HG02970 (cell line): Measurements from ENCODE around the gene ZNF417.
"Not testable (repeated sequence)": the region's sequence is repeated elsewhere in the genome, so short reads cannot be mapped to it uniquely, and the experiment has no call there.

Experiments
- ATAC-seq: cut with Tn5 transposase; IDR thresholded peaks from one replicate; pipeline ENCODE4 v1.9.1; 2021; ENCODE audit warnings: mild to moderate bottlenecking, moderate library complexity, moderate number of reproducible peaks; ENCODE audit not compliant: unreplicated experiment, low FRiP score

Gene ZNF417

DNA sequence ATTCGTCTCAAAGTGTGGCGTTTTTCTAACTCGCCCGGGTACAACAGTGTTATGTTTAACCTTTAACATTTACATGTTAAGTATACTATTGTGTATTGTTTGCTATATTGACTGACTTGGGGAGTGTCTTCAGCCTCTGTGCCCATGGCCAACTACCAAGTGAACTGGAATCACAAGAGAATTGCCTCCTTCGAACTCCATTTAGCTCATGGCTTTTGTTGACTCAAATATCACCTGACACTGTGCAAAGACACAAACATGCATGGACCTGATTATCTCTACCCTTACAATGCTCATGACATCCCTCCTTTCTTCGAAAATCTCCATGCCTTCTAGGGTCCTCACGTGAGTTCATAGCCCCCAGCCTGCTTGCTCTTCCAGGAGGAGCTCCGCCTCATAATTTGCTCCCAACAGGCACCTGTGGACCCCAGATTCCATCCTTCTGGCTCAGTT is 28.3 kb downstream of the ZNF417 start:
- ATAC-seq, result no peak

DNA sequence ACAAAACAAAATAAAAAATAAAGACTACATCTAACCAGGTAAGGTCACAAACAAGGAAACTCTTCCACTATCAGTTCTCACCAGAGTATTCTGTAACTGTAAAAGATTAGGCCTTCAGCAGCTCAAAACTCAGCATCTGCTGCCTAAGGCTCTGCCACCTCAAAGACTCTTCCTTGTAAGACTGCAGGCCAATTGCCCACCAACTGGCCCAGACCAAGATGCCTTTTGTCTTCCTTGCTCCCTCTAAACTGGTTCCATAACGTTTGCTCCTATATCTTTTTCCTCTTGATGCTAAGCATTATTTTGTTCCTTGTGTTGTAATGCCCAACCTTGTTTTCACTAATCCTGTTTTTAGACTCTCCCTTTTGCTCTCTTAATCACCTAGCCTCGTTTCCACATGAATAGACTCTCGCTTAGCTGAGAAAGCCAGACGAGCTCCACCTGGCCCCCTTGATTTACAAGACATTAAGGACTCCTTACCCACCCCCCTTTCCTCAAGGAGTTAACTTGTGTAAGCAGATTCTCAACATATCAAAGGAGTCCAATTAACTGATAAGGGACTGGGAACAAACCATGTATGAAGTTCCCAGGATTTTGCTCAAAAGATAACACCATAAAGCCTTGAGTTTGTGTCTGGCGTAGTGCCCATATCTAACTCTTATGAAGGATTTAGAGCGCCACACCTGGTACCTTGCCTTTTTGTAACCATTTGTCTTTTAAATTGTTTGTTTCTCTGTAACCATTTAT is 29.0 kb downstream of the ZNF417 start:
- no peak for ATAC-seq

DNA sequence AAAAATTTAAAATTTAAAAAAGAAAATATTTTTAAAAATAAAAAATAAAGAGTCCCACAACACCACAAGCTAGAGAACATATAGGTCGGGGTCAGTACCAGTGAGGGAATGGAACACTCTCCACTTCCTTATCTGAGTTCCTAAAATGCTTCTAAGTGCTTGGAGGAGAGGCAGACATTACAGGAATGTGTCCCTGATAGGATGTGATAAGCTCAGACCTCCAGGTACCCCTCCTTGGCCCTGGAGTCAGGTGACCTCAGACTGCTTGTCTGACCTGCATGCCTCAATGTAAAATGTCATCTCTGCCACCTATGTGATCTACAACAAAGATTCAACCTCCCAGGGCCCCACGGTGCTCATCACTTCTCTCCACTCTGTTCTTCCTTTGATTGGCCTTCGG is 30.3 kb downstream of the ZNF417 start:
- ATAC-seq, result no peak

DNA sequence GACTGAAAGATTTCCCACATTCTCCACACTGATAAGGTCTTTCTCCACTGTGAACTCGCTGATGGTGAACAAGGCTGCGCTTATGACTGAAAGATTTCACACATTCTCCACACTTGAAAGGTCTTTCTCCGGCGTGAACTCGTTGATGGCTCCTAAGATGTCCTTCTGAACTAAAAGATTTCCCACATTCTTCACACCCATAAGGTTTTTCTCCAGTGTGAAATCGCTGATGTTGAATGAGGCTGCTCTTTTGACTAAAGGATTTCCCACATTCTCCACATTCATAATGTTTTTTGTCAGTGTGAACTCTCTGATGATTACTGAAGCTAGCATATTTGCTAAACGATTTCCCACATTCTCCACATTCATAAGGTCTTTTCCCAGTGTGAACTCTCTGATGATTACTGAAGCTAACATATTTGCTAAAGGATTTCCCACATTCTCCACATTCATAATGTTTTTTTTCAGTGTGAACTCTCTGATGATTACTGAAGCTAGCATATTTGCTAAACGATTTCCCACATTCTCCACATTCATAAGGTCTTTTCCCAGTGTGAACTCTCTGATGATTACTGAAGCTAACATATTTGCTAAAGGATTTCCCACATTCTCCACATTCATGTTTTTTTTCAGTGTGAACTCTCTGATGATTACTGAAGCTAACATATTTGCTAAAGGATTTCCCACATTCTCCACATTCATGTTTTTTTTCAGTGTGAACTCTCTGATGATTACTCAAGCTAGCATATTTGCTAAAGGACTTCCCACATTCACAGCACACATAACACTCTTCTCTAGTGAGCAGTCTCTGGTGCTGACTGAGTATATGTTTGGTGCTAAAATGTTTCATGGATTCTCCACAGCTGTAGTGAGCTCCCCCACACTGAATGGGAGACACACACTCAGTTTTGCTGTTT is 42.3 kb downstream of the ZNF417 start:
- not testable (repeated sequence) for ATAC-seq

DNA sequence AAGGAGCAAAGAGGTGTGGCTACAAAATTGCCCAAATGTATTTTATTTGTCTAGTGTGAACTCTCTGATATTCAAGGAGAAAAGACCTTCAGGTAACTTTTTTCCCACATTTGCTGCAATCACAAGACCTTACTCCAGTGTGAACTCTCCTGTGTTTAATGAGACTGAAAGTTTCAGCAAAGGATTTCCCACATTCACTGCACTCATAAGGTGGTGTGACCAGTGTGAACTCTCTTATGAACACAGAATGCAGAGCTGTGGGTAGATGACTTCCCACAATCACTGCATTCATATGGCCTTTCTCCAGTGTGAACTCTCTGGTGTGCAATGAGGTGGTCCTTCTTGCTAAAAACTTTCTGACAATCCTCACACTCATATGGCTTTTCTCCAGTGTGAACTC is 43.9 kb downstream of the ZNF417 start:
- ATAC-seq, result no peak

DNA sequence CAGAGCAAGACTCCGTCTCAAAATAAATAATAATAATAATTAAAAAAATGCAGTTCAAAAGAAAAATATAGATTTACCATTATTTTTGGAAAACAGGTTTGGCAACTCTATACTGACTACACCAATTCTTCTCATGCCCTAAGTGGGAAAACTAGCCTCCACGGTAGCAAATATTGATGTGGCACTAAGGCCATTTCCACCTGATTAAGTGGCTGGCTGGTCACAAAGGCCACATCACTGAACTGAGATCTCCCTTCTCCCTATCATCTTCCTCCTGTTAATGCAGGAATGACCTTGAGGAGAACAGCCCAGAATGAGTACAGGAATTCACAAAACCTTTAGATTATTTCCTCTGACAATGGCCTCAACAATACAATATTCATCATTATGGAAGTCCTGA is 46.2 kb downstream of the ZNF417 start:
- ATAC-seq, result no peak

DNA sequence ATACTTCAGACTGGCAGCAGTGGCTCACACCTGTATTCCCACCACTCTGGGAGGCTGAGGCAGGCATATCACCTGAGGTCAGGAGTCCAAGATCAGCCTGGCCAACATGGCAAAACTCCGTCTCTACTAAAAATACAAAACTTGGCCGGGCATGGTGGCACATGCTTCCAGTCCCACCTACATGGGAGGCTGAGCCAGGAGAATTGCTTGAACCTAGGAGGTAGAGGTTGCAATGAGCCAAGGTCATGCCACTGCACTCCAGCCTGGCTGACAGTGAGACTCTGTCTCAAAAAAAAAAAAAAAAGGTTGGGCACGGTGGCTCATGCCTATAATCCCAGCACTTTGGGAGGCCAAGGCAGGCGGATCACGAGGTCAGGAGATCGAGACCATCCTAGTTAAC is 46.7 kb downstream of the ZNF417 start:
- ATAC-seq, result not testable (repeated sequence)

DNA sequence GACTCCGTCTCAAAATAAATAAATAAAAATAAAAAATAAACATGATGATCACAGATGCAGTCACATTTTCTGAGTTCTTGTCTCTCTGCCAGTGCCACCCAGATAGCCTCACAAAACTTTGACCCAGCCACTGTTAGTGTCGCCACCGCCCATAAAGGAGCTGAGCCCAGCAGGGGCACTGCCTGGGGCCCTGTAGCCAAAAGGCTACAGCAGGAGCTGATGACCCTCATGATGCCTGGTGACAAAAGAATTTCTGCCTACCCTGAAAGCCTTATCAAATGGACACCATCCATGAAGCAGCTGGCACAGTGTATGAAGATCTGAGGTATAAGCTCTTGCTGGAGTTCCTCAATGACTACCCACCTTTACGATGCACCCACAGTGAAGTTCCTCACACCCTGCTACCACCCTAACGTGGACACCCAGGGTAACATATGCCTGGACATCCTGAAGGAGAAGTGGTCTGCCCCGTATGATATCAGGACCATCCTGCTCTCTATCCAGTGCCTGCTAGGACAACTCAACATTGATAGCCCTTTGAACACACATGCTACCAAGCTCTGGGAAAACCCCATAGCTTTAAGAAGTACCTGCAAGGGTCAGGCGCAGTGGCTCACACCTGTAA is 48.4 kb downstream of the ZNF417 start:
- no peak for ATAC-seq
